Activated T-cell treated with anti-CD3 and anti-CD28 coated beads, Interleukin-2, amount 50 U/mL, for 4 hours (primary cell): Measurements from ENCODE around the gene IBA57. TPM values are rescaled to one million over a fixed set of nuclear protein-coding genes. Genes with fewer than 3 reads are reported as not detected.
A peak's percentile ranks its signal among the peaks of the same experiment; 100 is the strongest.

Experiments
- ATAC-seq, 2 donors: fragments of 200-7000 bp; cut with Tn5 transposase; one replicate each; pipeline ENCODE4 v1.10.0; 2021
- DNase-seq: peaks from one replicate; pipeline ENCODE4 v3.0.0-alpha.2; 2020
- H3K27me3 Mint-ChIP-seq: one replicate; pipeline ENCODE4 v1.8.0; 2021; ENCODE audit warnings: low read depth, mixed read lengths
- H3K36me3 Mint-ChIP-seq: one replicate; pipeline ENCODE4 v1.8.0; 2022; ENCODE audit warnings: mixed read lengths; ENCODE audit not compliant: insufficient read depth
- H3K4me1 Mint-ChIP-seq: one replicate; pipeline ENCODE4 v1.8.0; 2021; ENCODE audit warnings: low read depth, mixed read lengths
- H3K4me3 Mint-ChIP-seq: one replicate; pipeline ENCODE4 v1.8.0; 2021; ENCODE audit warnings: mild to moderate bottlenecking, moderate library complexity, mixed read lengths
- H3K9me3 Mint-ChIP-seq: one replicate; pipeline ENCODE4 v1.8.0; 2021; ENCODE audit warnings: mixed read lengths
- total RNA-seq, 3 donors: library from RNA; stranded (reverse); gene quantifications; one replicate each; pipeline ENCODE4 v1.2.1, GENCODE V29; 2021

Gene IBA57
- total RNA-seq, 3 donors from 2014 or later: 14.5 to 17.6 (median 15.9) TPM

DNA sequence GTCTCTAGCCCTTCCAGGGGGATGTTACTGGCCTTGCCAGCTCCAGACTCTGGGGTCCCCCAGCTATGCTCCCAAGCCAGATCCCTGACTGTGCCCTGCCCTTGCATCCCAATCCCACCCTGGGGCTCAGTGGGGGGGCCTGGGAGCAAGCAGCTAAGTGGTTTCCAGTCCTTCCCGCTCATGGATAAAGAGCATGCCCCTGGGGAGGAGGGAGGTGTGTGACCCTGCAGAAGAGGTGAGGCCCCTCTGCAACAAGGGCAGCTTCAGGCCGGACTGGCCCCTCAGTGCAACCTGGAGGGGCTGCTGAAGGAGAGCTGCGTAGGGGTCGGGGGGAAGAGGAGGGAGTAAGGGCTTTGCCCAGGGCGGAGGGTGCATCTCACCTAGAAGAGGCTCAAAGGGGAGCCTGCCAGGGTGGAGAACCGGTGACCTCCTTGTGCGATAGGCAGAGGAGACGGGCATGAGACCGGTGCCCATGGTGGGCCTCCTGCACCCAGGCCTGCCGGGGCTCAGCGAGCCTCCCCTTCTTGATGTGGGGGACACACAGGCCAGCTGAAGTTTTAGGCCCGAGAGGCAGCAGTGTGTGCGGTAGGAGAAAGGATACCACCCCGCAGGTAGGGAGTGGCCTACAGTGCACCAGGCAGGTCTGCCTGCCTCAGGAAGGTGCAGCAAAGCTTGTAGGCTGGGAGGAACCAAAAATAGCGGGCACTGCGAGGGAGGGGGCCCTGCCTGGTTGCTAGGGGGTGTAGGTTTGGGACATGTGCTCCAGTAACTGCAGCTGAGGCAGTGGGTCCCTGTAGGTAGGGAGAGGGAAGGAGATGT, 45.3 kb downstream of the IBA57 start:
- ATAC-seq (no peak), DNase-seq (no peak)
- peaks cover 4% of the 10 kb centered on the region for H3K27me3 Mint-ChIP-seq
- H3K36me3 Mint-ChIP-seq: peaks cover 3% of the 10 kb centered on the region
- no peaks in the 10 kb centered on the region for H3K9me3 Mint-ChIP-seq
- peaks cover 5% of the 10 kb centered on the region for H3K4me1 Mint-ChIP-seq
- no peak overlapping the region for H3K4me3 Mint-ChIP-seq

DNA sequence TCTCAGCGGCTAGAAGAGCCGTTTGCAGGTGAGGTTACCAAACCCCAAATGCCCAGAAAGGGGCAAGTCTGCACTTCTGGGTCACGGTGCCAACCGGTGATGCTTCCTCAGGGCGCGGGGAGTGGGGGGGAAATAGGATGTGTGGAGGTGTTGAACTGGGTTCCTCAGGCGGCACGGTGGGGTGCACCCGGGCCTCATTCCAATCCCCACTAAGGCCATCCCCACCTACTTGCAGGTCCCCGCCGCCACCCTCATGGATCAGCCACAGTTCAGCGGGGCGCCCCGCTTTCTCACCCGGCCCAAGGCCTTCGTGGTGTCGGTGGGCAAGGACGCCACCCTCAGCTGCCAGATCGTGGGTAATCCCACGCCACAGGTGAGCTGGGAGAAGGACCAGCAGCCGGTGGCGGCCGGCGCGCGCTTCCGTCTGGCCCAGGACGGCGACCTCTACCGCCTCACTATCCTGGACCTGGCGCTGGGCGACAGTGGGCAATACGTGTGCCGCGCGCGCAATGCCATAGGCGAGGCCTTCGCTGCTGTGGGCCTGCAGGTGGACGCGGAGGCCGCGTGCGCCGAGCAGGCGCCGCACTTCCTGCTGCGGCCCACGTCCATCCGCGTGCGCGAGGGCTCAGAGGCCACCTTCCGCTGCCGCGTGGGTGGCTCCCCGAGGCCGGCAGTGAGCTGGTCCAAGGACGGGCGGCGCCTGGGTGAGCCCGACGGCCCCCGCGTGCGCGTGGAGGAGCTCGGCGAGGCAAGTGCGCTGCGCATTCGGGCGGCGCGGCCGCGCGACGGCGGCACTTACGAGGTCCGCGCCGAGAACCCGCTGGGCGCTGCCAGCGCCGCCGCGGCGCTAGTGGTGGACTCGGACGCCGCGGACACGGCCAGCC, 46.2 kb downstream of the IBA57 start:
- ATAC-seq (no peak), DNase-seq (no peak)
- Mint-ChIP-seq H3K36me3 (peaks cover 3% of the 10 kb centered on the region), H3K27me3 (peaks cover 1% of the 10 kb centered on the region), H3K9me3 (no peaks in the 10 kb centered on the region), H3K4me3 (no peak overlapping the region), H3K4me1 (peaks cover 5% of the 10 kb centered on the region)

DNA sequence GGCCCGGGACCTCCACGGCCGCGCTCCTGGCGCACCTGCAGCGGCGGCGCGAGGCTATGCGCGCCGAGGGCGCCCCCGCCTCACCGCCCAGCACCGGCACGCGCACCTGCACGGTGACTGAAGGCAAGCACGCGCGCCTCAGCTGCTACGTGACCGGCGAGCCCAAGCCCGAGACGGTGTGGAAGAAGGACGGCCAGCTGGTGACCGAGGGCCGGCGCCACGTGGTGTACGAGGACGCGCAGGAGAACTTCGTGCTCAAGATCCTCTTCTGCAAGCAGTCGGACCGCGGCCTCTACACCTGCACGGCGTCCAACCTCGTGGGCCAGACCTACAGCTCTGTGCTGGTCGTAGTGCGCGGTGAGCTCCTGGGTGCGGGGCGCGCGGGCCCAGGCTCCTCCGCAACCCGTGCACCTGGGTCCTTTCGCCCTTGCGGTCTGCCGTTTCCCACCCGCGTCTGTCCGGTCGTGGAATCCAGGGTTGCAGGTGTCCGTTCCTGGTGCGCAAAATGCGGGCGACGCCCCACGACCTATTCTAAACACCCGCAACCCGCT, 46.9 kb downstream of the IBA57 start:
- Mint-ChIP-seq H3K36me3 (peaks cover 3% of the 10 kb centered on the region), H3K4me3 (no peak overlapping the region), H3K27me3 (peaks cover 1% of the 10 kb centered on the region)

DNA sequence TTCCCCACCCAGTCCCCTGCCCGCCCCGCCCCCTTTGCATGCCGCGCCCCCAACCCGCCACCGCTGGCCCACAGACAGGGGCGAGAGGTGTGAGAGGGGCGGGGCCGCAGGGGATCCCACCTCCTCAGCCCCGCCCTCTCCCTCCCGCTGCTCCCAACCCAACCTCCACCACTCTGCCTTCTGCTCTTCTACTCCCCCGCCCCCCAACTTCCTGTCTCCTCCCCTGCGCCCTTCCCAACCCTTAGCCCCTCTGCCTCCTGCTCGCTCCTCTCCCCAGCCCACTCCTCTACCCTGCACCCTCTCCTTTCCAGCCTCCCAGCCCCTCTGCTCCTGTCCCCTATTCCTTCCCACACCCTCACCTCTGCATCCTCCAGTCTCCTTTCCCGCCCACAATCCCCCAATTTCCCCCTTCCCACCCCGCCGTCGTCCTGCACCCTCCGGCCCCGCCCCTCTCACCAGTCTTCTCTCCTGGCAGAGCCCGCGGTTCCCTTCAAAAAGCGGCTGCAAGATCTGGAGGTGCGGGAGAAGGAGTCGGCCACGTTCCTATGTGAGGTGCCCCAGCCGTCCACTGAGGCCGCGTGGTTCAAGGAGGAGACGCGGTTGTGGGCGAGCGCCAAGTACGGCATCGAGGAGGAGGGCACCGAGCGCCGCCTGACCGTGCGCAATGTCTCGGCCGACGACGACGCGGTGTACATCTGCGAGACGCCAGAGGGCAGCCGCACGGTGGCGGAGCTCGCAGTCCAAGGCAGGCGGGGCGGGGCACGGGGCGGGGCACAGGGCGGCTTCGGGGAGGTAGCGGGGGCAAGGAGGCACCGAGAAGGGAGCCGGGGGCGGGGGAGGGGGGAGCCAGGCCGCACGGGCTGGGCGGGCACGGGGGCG, 47.6 kb downstream of the IBA57 start:
- peaks cover 1% of the 10 kb centered on the region for H3K27me3 Mint-ChIP-seq
- peaks cover 5% of the 10 kb centered on the region for H3K4me1 Mint-ChIP-seq
- H3K9me3 Mint-ChIP-seq: no peaks in the 10 kb centered on the region
- peak; percentile 95 to 96 for ATAC-seq
- peak; percentile 89 for DNase-seq
- peak overlapping the region; percentile 83 for H3K4me3 Mint-ChIP-seq
- peaks cover 3% of the 10 kb centered on the region for H3K36me3 Mint-ChIP-seq

More for the DNA sequence above, 46.9 kb downstream of the IBA57 start:
- DNase-seq: no peak
- Mint-ChIP-seq H3K4me1 (peaks cover 5% of the 10 kb centered on the region), H3K9me3 (no peaks in the 10 kb centered on the region)
- no peak for ATAC-seq

DNA sequence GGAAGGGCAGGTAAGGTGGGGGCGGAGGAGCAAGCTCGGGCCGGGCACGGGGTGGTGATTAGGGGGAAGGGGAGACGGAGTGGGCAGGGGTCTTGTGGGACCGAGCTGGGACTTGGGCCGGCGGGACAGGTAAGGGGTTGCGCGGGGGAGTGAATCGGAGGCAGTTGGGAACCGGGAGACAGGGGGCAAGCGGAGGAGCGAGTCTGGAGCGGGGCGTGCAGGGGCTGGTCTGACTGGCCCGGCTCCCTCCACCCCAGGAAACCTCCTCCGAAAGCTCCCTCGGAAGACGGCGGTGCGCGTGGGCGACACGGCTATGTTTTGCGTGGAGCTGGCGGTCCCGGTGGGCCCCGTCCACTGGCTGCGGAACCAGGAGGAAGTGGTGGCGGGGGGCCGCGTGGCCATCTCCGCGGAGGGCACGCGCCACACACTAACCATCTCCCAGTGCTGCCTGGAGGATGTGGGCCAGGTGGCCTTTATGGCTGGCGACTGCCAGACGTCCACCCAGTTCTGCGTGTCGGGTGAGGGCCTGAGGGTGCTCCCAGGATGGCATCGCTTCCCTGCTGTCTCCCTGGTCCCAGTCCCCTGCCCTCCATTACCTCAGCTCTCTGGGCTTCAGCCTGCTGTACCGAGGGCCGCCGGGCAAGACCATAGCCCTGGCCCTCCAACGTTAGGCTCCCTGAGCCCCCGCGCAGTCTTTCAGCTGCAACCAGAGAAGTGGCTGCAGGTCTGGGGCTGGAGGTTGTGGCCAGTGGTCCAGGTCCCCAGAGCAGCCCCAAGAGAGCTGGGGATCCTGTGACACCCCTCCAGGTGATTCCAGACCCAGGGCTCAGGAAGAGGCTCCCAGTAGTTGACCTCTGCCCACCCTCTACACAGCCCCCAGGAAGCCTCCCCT, 48.6 kb downstream of the IBA57 start:
- peak overlapping the region; percentile 67 for H3K4me3 Mint-ChIP-seq
- peaks cover 1% of the 10 kb centered on the region for H3K27me3 Mint-ChIP-seq
- peaks cover 10% of the 10 kb centered on the region for H3K36me3 Mint-ChIP-seq
- DNase-seq: no peak
- no peaks in the 10 kb centered on the region for H3K9me3 Mint-ChIP-seq
- no peak for ATAC-seq
- H3K4me1 Mint-ChIP-seq: peaks cover 5% of the 10 kb centered on the region

DNA sequence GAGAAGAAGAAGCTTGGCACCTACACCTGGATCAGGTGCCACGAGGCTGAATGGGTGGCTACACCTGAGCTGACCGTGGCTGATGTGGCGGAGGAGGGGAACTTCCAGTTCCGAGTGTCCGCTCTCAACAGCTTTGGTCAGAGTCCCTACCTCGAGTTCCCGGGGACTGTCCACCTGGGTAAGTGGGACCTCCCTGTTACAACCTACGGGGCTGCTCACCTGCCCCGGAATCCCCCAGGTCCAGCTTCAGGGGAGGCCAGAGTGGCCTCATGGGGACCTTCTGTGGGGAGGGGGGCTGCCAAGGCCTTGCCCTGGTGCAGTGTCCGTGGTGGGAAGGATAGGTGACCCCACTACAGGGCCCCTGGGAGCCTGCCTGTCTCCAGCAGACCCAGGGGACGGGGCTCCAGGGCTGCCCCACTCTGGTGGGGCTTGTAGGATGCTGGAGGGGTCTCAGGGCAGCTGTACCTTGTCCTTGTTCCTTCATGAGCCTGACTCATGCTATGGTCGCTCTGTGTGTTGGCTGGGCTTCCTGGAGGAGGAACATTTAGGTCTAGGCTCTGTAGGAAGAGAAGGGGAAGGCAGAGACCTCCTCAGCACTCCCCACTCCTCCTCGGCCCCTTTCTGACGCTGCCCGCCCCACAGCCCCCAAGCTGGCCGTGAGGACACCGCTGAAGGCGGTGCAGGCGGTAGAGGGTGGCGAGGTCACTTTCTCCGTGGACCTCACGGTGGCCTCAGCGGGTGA, 49.5 kb downstream of the IBA57 start:
- Mint-ChIP-seq H3K36me3 (peaks cover 12% of the 10 kb centered on the region), H3K4me3 (no peak overlapping the region), H3K27me3 (peaks cover 1% of the 10 kb centered on the region), H3K4me1 (peaks cover 5% of the 10 kb centered on the region), H3K9me3 (no peaks in the 10 kb centered on the region)
- DNase-seq: no peak
- ATAC-seq: no peak

DNA sequence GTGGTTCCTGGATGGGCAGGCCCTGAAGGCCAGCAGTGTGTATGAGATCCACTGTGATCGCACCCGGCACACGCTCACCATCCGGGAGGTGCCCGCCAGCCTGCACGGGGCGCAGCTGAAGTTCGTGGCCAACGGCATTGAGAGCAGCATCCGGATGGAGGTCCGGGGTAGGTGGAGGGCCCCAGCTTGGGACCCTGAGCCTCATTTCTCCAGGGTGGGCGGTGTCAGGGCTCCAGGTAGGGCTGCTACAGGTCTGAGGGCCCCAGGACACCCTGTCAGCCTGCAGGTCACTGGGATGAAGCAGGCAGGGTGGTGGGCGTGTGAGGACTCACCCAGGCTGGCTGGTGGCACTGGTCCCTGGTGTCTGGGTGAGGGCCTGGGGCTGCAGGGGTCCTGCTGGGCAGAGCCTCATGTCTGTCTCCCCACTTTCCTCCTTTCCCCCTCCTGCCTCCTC, 50.1 kb downstream of the IBA57 start:
- DNase-seq (no peak), ATAC-seq (no peak)
- Mint-ChIP-seq H3K27me3 (no peaks in the 10 kb centered on the region), H3K4me3 (no peak overlapping the region), H3K4me1 (peaks cover 5% of the 10 kb centered on the region), H3K9me3 (no peaks in the 10 kb centered on the region), H3K36me3 (peaks cover 12% of the 10 kb centered on the region)

DNA sequence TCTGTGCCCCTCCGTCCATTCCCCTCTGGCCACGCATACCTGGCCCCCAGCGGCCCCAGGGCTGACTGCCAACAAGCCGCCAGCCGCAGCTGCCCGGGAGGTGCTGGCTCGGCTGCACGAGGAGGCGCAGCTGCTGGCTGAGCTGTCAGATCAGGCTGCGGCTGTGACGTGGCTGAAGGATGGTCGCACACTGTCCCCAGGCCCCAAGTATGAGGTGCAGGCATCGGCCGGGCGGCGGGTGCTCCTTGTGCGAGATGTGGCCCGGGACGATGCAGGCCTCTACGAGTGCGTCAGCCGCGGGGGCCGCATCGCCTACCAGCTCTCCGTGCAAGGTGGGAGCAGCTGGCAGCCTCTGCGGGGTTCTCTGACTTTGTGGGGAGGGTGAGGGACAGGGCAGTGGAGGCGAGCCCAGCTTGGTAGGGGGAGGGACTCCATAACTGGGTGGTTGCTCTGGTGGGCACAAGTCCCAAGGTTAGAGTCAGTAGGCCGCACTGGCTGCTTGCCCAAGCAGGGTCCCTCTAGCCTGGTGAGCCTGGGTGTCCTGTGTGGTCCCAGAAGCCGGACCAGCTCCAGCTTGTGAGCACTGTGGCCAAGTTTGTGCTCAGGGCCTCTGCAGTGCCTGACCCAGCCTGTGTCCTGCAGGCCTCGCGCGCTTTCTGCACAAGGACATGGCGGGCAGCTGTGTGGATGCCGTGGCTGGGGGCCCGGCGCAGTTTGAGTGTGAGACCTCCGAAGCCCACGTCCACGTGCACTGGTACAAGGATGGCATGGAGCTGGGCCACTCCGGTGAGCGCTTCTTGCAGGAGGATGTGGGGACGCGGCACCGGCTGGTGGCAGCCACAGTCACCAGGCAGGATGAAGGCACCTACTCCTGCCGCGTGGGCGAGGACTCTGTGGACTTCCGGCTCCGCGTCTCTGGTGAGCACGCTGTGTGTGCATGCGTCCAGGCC, 51.0 kb downstream of the IBA57 start:
- no peak overlapping the region for H3K4me3 Mint-ChIP-seq
- H3K4me1 Mint-ChIP-seq: peaks cover 5% of the 10 kb centered on the region
- no peak for ATAC-seq
- H3K9me3 Mint-ChIP-seq: no peaks in the 10 kb centered on the region
- H3K36me3 Mint-ChIP-seq: peaks cover 9% of the 10 kb centered on the region
- H3K27me3 Mint-ChIP-seq: no peaks in the 10 kb centered on the region
- no peak for DNase-seq

DNA sequence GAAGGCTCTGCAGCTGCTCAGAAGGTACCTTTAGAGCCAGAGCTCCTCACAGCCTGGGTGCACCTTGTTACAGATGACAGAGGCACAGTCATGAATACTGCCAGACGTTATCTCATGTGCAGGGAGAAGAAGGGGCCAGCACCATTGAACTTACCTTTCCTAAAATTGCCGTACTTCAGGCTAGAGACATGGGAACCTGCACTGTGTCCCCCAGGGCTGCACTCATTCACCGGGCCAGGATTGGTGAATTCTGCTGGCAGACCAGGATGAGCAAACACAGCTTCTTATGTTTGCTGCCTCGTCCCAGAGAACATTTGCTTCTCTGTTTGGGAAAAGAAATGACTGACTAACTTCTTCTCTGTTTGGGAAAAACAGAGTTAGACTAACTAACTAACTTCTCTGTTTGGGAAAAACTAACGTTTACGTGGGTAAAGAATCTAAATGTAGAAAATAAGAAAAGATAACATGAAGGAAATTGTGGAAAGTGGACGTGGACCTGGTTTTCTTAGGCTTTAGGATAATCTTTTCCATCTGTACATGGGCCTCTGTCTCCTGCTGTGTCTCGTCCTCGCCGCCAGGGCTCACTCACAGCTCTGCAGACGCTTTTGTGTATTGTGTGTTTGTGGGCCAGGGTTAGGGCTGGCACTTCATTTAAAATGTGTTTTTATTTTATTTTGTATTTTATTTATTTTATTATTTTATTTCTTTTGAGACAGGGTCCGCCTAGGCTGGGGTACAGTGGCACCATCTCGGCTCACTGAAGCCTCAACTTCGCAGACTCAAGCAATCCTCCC, 52.1 kb downstream of the IBA57 start:
- no peaks in the 10 kb centered on the region for H3K27me3 Mint-ChIP-seq
- peaks cover 13% of the 10 kb centered on the region for H3K36me3 Mint-ChIP-seq
- no peak overlapping the region for H3K4me3 Mint-ChIP-seq
- DNase-seq (no peak), ATAC-seq (no peak)
- peaks cover 5% of the 10 kb centered on the region for H3K4me1 Mint-ChIP-seq
- no peaks in the 10 kb centered on the region for H3K9me3 Mint-ChIP-seq

DNA sequence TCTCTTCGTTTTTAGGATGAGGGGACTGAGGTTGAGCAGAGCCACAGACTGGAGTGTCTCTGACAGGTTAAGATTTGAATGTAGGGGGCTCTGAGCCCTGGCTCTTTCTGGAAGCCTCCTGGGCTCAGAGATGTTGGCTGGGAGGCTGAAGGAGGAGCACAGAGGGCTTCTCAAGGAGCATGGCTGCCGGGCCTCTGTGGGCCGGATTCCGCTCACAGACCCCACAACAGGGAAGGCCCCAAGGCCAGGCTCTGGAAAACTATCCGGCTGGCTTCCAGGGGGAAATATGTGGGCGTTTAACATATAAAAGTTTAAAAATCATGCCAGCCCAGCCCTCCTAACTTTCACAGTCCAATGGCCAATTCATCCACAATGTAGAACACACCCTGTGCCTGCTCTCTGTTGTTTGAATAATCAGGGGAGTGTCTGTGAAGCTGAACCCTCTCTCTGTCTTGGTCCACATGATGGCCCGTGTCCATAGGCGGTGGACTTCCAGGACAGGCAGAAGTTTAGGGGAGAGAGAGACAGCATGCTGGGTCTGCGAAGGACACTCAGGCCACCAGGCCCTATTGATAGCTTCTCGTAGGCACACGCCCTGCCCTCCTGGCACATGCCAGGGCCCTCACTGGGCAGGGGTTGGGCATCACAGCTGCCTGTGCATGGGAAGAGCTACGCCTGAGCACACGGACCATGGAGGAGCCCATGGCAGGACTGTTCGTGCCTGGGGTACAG, 53.1 kb downstream of the IBA57 start:
- peaks cover 17% of the 10 kb centered on the region for H3K36me3 Mint-ChIP-seq
- ATAC-seq (no peak), DNase-seq (no peak)
- H3K9me3 Mint-ChIP-seq: no peaks in the 10 kb centered on the region
- no peak overlapping the region for H3K4me3 Mint-ChIP-seq
- H3K4me1 Mint-ChIP-seq: peaks cover 3% of the 10 kb centered on the region
- no peaks in the 10 kb centered on the region for H3K27me3 Mint-ChIP-seq
